ENCODE data around the gene MLC1.

DNA sequence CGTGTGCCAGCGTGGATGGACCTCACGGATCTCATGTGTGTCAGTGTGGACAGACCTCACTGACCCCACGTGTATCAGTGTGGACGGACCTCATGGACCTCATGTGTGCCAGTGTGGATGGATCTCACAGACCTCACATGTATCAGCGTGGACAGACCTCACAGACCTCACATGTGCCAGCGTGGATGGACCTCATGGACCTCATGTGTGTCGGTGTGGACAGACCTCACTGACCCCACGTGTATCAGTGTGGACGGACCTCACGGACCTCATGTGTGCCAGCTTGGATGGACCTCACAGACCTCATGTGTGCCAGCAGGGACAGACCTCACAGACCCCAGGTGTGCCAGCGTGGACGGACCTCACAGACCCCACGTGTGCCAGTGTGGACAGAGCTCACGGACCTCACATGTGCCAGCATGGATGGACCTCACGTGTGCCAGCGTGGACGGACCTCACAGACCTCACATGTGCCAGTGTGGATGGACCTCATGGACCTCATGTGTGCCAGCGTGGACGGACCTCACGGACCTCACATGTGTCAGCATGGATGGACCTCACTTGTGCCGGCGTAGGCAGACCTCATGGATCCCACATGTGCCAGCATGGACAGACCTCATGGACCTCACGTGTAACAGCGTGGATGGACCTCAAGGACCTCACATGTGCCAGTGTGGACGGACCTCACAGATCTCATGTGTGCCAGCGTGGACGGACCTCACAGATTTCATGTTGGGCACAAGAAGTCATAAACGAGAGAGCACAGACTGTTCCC is 45.4 kb downstream of the MLC1 start:
- TF ChIP-seq POLR2A (IDR thresholded peaks at IDR 0.05; ENCODE audit: low read length) (no peak), GATA1 (IDR thresholded peaks at IDR 0.05; ENCODE audit: low read depth, low read length) (no peak)

Data from erythroblast (primary cell).